Spleen (tissue), 11 donors: ENCODE measurements around the gene BEND7. TPM values are rescaled to one million over a fixed set of nuclear protein-coding genes. Genes with fewer than 3 reads are reported as not detected.

Experiments
- DNase-seq: peaks from one replicate; pipeline ENCODE4 v3.0.0-alpha.2; 2020
- H3K27ac ChIP-seq, 8 donors: fragments of 200-600 bp; sonication (generic) in 7 of 8; 1 replicate in 4 of 8; 2 replicates in 4 of 8; pipeline versions ENCODE4 v1.5.0 to v1.8.0; 2016 to 2021; ENCODE audit warnings: inconsistent platforms in 4 of 8, mild to moderate bottlenecking in 4 of 8, moderate library complexity in 1 of 8
- H3K27me3 ChIP-seq, 7 donors: fragments of 200-600 bp; sonication (generic) in 6 of 7; replicated peaks in 1 of 7; 1 replicate in 4 of 7; 2 replicates in 3 of 7; pipeline versions ENCODE4 v1.5.0 to v1.8.0; 2016 to 2021; ENCODE audit warnings: inconsistent platforms in 3 of 7, mild to moderate bottlenecking in 1 of 7
- H3K36me3 ChIP-seq, 6 donors: fragments of 200-600 bp; sonication (generic) in 5 of 6; 1 replicate in 4 of 6; 2 replicates in 2 of 6; pipeline versions ENCODE4 v1.5.0 to v1.8.0; 2016 to 2021; ENCODE audit warnings: inconsistent platforms in 2 of 6
- H3K4me1 ChIP-seq, 6 donors: fragments of 200-600 bp; sonication (generic) in 5 of 6; 1 replicate in 3 of 6; 2 replicates in 3 of 6; pipeline versions ENCODE4 v1.5.0 to v1.8.0; 2016 to 2021; ENCODE audit warnings: inconsistent platforms in 3 of 6
- H3K4me3 ChIP-seq, 8 donors: fragments of 200-600 bp; sonication (generic) in 7 of 8; 1 replicate in 4 of 8; 2 replicates in 4 of 8; pipeline versions ENCODE4 v1.5.0 to v1.8.0; 2016 to 2021; ENCODE audit warnings: inconsistent platforms in 4 of 8, mild to moderate bottlenecking in 4 of 8, moderate library complexity in 2 of 8
- H3K9me3 ChIP-seq, 8 donors: fragments of 200-600 bp; sonication (generic) in 7 of 8; 1 replicate in 4 of 8; 2 replicates in 4 of 8; pipeline versions ENCODE4 v1.5.0 to v1.8.0; 2016 to 2021; ENCODE audit warnings: inconsistent platforms in 4 of 8
- POLR2A ChIP-seq, 3 donors: fragments of 450-650 bp; IDR thresholded peaks; one replicate each; pipeline ENCODE4 v1.5.1; 2017; ENCODE audit warnings: antibody characterized with exemption in 3 of 3, mild to moderate bottlenecking in 1 of 3
- POLR2AphosphoS5 ChIP-seq, 3 donors: sonication (generic); formaldehyde crosslinking; IDR thresholded peaks; one replicate each; pipeline ENCODE4 v1.5.1; 2017; ENCODE audit warnings: antibody characterized with exemption in 3 of 3
- WGBS, 5 donors: extraction: QIAGEN DNeasy Blood & Tissue Kit in 3 of 5; methylation state at CpG; one replicate each; pipeline versions ENCODE4 v1.1.5 to v1.1.7; 2013 to 2018; 5-methylcytosine and 5-hydroxymethylcytosine counted together
- intact Hi-C: fragments of 100-400 bp; cut with DNase I; formaldehyde crosslinking; loops from one replicate; pipeline ENCODE4 v1.15.0; 2023; ENCODE audit warnings: low total_unique reads
- polyA plus RNA-seq, 3 donors: library from polyadenylated mRNA; stranded (reverse); fragments of 200-250 nt; gene quantifications; one replicate each; pipeline ENCODE4 v1.2.1, GENCODE V29; 2013
- total RNA-seq, 7 donors: library from RNA; depleted of rRNA in 3 of 7; stranded (reverse); fragments of >200 nt in 3 of 7; fragmentation: NEBNext Ultra II Directional in 4 of 7; extraction: Animal tissue kit (Norgen Biotek cat#: 25700) in 4 of 7; gene quantifications; one replicate each; pipeline versions ENCODE4 v1.1.0 to v1.2.1, GENCODE V29; 2016 to 2021
- TF ChIP-seq, protein P1 (sequence below), 11 experiments: fragments of 200-600 bp in 7 of 11; fragments of 450-650 bp in 4 of 11; sonication (generic) in 4 of 11; IDR thresholded peaks in 8 of 11; conservative IDR thresholded peaks in 3 of 11; 1 replicate in 7 of 11; 2 replicates in 4 of 11; pipeline versions ENCODE4 v1.4.0 to v1.8.0; 2016 to 2021; ENCODE audit warnings: antibody characterized with exemption in 11 of 11, inconsistent platforms in 4 of 11, mild to moderate bottlenecking in 1 of 11
- donor health status: healthy with polysubstance abuse.
- donor health status: DM: no; HTN: no; CAD: no; lungs with moderate emphysema.
- donor health status: DM: no; HTN: no; CAD: no.
- donor health status: Bipolar disorder and iron deficiency.
- donor health status: healthy.
- donor health status: DM: no; HTN: no; CAD: no.
- donor health status: DM: yes; HTN: yes; CAD: no.

BEND7 gene
- total and polyA plus RNA-seq, 10 donors, result 0.93 to 20.2 (median 10.6) TPM

DNA sequence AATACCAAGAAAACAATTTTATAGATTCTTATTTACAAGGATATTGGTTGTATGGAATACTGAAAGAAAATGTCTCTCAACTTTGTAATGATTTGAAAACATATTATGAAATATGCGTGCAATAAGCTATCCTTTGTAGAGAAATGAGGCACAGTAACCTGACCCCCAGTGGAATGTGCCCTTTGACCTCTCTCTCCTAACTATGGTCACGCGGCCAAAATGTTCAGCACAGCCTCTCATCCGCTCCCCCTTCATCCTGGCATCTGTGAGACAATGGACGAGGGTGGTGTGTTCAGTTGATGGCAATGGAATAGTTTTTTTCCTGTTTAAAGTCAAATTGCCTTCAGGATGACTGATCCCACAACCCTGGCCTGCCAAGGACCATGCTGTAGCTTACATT is 13.3 kb downstream of the BEND7 start:
- Histone ChIP-seq H3K4me1 (no peaks in the 10 kb centered on the region), H3K27ac (no peak overlapping the region), H3K36me3 (peaks cover 0 to 3% (median 0%) of the 10 kb centered on the region in 6 donors), H3K9me3 (no peaks in the 10 kb centered on the region), H3K27me3 (no peaks in the 10 kb centered on the region), H3K4me3 (no peak overlapping the region)
- no peak for TF ChIP-seq POLR2AphosphoS5 (IDR thresholded peaks at IDR 0.05)
- TF ChIP-seq POLR2A (IDR thresholded peaks at IDR 0.05), result no peak
- TF ChIP-seq, protein P1, sequence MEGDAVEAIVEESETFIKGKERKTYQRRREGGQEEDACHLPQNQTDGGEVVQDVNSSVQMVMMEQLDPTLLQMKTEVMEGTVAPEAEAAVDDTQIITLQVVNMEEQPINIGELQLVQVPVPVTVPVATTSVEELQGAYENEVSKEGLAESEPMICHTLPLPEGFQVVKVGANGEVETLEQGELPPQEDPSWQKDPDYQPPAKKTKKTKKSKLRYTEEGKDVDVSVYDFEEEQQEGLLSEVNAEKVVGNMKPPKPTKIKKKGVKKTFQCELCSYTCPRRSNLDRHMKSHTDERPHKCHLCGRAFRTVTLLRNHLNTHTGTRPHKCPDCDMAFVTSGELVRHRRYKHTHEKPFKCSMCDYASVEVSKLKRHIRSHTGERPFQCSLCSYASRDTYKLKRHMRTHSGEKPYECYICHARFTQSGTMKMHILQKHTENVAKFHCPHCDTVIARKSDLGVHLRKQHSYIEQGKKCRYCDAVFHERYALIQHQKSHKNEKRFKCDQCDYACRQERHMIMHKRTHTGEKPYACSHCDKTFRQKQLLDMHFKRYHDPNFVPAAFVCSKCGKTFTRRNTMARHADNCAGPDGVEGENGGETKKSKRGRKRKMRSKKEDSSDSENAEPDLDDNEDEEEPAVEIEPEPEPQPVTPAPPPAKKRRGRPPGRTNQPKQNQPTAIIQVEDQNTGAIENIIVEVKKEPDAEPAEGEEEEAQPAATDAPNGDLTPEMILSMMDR (IDR thresholded peaks at IDR 0.05 in 8 of 11, conservative IDR thresholded peaks at IDR 0.05 in 3 of 11), result no peak
- intact Hi-C loops, result no loop called here
- no peak for DNase-seq
- 80 to 93% (median 89%) methylated on average over 5 of the region's 5 CpGs for WGBS, 5 donors

GRCh38 chr10:13514296-13514695 is 14.5 kb downstream of the BEND7 start:
- peaks cover 0 to 3% (median 0%) of the 10 kb centered on the region in 6 donors for H3K36me3 ChIP-seq
- DNase-seq, result no peak
- H3K27me3 ChIP-seq, result no peaks in the 10 kb centered on the region
- TF ChIP-seq POLR2AphosphoS5 (IDR thresholded peaks at IDR 0.05), result no peak
- no peak for TF ChIP-seq POLR2A (IDR thresholded peaks at IDR 0.05)
- TF ChIP-seq, protein P1 (IDR thresholded peaks at IDR 0.05 in 8 of 11, conservative IDR thresholded peaks at IDR 0.05 in 3 of 11), result no peak
- H3K4me1 ChIP-seq, result no peaks in the 10 kb centered on the region
- 89 to 94% (median 92%) methylated on average over 14 of the region's 14 CpGs for WGBS, 5 donors
- no peak overlapping the region for H3K4me3 ChIP-seq
- intact Hi-C loops, result no loop called here
- H3K9me3 ChIP-seq, result no peaks in the 10 kb centered on the region
- H3K27ac ChIP-seq, result no peak overlapping the region

DNA sequence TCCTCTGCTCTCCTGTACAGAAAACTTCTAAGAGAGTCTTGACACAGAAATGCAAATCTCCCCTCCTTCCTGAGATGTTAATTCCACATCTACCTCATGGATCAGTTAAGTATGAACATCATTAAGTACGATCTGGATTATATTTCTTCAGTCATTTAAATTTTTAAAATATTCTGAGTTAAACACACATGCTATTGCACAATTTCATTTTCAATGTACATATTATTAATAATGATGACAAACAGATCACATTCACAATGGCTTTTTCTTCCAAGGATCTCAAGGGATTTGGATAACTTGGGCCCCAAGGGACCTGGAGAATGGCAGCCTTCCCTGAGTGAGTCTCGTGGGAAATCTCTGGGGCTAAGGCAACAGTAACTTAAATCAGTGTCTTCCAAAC is 16.2 kb downstream of the BEND7 start:
- TF ChIP-seq POLR2AphosphoS5 (IDR thresholded peaks at IDR 0.05) (no peak), POLR2A (IDR thresholded peaks at IDR 0.05) (no peak)
- TF ChIP-seq, protein P1 (IDR thresholded peaks at IDR 0.05 in 8 of 11, conservative IDR thresholded peaks at IDR 0.05 in 3 of 11), result no peak
- Histone ChIP-seq H3K4me3 (no peak overlapping the region), H3K9me3 (no peaks in the 10 kb centered on the region), H3K27me3 (no peaks in the 10 kb centered on the region), H3K36me3 (peaks cover 0 to 3% (median 0%) of the 10 kb centered on the region in 6 donors), H3K27ac (no peak overlapping the region), H3K4me1 (no peaks in the 10 kb centered on the region)
- no peak for DNase-seq
- WGBS, 5 donors, result 40 to 56% (median 42%) methylated on average over 2 of the region's 2 CpGs
- intact Hi-C loops, result no loop called here

DNA sequence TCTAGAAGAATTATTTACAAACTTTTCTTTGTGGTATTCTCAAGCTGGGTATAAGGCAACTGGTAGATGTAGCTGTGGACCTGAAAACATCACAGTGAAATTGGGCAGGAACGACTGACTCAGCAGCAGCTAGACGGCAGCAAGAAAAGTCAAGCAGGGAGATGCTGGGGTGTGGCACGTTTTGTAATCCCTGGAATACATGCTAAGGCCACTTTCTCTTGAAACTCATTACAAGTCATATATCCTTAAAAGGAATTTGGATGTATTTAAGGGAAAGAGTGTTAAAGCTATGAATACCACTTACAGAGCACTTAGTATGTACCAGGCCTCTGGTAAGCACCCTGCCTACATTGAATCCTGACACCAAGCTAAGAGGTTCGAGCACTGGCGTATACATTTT is 17.4 kb downstream of the BEND7 start:
- H3K36me3 ChIP-seq, result peaks cover 0 to 3% (median 0%) of the 10 kb centered on the region in 6 donors
- no peak overlapping the region for H3K27ac ChIP-seq
- H3K4me3 ChIP-seq, result no peak overlapping the region
- intact Hi-C loops, result no loop called here
- no peaks in the 10 kb centered on the region for H3K4me1 ChIP-seq
- 75 to 91% (median 88%) methylated on average over 5 of the region's 5 CpGs for WGBS, 5 donors
- DNase-seq, result no peak
- no peak for TF ChIP-seq POLR2A (IDR thresholded peaks at IDR 0.05)
- TF ChIP-seq, protein P1 (IDR thresholded peaks at IDR 0.05 in 8 of 11, conservative IDR thresholded peaks at IDR 0.05 in 3 of 11), result no peak
- TF ChIP-seq POLR2AphosphoS5 (IDR thresholded peaks at IDR 0.05), result no peak
- H3K9me3 ChIP-seq, result no peaks in the 10 kb centered on the region
- H3K27me3 ChIP-seq, result no peaks in the 10 kb centered on the region
